GM12874 (cell line): ENCODE results near the gene AKAIN1.

Experiments
- TF ChIP-seq, protein P1 (sequence below): IDR thresholded peaks from 2 replicates; pipeline ENCODE4 v1.5.1; 2011; ENCODE audit warnings: low read depth, mild to moderate bottlenecking, control low read depth, low read length, moderate library complexity; ENCODE audit not compliant: insufficient read depth

Gene AKAIN1, protein sequence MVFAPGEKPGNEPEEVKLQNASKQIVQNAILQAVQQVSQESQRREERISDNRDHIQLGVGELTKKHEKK

DNA sequence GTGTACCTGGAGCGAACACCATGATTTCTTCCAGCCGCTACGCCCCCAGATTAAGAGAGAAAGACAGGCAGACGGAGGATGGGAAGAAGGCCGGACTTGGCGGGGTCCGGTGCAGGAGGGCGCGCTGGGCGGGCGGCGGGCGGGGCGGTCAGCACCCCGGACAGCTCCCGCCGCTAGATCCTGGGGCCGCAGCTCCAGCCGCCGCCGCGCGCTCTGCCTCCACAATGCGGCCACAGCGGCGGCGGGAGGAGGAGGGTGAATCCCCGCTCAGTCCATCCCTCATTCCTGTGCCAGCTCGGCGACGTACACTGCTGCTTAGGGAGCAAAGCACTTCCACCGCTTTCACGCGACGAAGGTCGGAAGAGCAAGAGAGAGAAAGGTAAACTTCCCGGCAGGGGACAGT, at the start of gene AKAIN1:
TSS of gene AKAIN1 (minus strand) at position 226 of the 403 bp plus-strand sequence. CDS start at position 22, 204 bp downstream.
- TF ChIP-seq, protein P1, sequence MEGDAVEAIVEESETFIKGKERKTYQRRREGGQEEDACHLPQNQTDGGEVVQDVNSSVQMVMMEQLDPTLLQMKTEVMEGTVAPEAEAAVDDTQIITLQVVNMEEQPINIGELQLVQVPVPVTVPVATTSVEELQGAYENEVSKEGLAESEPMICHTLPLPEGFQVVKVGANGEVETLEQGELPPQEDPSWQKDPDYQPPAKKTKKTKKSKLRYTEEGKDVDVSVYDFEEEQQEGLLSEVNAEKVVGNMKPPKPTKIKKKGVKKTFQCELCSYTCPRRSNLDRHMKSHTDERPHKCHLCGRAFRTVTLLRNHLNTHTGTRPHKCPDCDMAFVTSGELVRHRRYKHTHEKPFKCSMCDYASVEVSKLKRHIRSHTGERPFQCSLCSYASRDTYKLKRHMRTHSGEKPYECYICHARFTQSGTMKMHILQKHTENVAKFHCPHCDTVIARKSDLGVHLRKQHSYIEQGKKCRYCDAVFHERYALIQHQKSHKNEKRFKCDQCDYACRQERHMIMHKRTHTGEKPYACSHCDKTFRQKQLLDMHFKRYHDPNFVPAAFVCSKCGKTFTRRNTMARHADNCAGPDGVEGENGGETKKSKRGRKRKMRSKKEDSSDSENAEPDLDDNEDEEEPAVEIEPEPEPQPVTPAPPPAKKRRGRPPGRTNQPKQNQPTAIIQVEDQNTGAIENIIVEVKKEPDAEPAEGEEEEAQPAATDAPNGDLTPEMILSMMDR: no peak

DNA sequence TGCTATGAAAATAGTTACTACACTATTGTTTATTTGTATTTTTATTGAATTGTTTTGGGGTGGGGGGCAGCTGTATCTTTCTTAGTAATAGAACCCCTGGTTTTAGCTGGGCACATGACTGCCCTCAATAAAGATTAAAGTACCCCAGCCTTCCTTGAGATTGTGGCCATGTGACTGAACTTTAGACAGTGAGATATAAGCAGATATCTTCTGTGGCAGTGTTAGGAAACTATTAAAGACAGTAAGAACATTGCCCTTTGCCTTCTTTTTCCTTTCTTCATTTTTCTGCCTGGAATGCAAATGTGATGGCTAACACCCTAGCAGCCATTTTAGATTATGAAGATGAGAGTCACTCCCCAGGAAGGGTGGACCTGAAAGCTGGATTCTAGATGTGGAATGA, 47.9 kb upstream of the AKAIN1 start:
- TF ChIP-seq, protein P1: no peak

DNA sequence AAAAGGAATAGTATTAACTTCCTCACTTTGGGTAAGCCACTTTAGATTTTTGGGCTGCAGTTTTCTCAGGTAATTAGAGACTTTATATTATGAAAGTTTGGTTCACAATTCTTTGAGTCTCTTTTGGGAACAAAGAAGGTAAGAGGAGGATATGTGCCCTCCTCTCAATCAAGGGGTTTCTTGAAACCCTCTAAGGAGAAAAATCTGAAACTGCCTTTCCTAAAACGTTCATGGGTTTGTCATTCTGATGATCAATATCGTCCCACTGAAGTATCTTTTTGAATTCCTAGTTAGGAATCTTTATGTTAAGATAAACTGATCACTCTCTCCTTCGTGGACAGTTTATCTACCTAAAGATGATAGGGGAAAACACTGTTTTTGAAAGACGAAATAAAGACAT, 42.4 kb upstream of the AKAIN1 start:
- TF ChIP-seq, protein P1: no peak

DNA sequence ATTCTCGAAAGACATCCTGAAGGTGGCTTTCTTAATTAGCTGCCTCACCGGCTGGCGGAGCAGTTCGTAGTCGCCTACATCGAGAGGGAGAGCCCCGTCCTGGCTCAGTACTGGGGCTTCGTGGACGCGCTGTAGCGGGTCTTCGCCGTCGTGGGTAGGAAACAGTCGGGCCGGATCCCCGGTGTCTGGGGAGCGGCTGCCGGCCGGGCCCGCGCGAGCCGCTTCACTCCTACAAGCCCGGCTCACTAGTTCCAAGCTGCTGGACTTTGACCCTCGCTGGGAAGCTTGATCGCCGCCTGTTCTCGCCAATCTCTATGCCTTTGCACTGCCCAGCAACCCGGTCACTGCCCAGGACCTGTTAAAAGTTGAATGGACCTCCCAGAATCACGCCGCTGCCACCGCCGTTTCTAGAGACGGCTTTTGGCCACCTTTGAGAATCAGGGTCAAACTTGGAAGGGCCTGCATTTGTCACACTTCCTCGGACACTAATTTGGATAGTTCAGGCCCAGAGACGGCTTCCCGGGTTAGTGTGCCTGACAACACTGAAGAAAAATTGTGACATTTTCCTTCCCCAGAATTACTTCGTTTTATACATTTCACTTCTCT, 41.4 kb upstream of the AKAIN1 start:
- TF ChIP-seq, protein P1: no peak

DNA sequence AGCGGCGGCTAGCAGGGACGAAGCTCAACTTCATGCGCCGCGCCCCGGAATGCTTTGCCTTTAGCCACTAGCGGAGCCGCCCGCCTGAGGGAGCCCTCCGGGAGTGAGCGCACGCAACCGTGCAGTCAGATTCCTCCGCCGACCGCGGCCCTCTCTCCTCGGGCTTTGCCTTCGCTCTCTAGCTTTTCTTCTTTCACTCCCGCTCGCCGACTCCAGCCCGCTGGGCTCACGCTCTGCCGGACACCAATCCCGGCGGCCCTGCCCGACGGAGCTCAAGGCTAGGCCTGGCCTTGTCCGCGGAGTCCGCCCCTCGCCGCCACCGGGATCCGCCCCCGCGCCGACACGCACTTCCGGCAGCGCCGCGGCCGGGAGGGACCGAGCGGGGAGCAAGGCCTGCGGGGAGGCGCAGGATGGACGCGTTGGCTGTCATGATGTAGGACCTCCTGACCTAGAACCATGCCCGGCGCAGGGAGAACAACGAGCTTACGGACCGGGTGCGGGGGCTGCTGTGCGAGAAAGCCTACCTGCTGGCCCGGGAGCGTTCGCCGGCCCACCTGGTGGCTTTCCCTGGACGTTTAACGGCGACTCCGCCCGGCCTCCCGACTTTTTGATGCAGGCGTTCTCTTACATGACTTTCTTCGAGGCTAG, 40.8 kb upstream of the AKAIN1 start:
- TF ChIP-seq, protein P1: 0 out of 2 replicates have a peak, but pooled peaks have one; percentile 21

DNA sequence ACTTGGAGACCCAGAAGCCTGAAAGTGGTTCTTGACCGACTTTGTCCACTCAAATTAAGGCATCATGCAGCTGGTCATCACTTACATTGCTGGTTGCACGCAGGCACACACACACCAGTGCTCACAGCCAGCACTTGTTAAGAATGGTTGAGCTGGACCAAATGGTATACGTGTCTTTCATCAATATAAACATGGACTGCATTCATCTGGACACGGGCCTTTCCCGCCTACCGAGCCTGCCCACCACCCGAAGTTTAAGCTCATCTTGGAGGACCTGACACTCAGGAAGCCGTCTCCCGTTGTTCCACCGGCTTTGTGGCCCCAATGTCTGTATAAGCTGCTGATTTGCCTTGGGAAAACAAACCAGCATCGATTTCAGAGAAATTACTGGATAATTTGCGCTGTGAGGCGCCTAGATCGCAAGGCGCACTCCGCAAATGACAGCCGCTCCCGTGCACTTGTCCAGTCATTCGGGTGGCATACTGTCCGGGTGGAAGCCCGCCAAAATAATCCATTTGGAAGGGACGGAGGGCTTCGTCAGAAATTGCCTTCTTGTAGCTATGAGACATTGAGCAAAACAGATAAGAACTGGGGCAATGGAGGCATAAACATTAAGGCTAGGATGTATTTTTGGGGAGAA, 40.1 kb upstream of the AKAIN1 start:
- TF ChIP-seq, protein P1: no peak

DNA sequence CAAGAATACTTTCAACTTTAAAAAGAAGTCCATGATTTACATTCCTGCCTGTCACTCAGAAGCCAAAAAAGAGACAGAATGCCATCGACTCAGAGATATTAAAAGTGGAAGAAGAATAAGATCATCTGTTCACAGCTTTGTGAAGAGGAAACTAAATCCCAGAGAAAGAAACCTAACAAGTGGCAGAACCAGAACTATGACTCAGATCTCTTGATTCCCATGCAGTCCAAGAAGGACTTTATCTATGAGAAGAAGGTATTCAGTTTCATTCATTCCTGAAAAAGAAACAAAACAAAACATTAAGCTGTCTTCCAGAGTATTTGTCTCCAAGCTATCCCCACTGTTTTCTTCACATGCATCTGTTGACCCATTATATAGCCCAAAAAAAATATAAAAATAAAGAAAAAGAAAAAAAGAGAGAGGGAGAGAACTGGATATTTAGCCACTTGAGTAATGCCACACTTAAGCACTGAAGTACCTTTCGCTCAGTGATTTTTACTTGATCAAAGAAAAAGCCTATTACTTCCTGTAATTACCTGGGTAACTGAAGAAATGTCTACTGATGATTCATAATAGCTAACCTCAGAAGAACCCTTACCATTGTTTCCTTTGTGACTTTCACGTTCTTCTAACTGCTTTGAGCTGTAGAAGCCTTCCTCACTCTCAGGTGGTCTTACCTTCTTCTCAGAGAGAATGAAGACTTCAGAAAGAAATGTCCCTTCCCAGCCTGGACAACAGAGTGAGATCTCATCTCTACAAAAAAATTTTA, 17.7 kb upstream of the AKAIN1 start:
- TF ChIP-seq, protein P1: no peak
